Skeletal muscle cell (primary cell): ENCODE results near the gene METTL25B.

ENCODE experiments used
- DNase-seq: peaks from one replicate; pipeline ENCODE4 v3.0.0-alpha.2; 2010; ENCODE audit warnings: low read depth
- H3K4me3 ChIP-seq: 2 replicates; pipeline ENCODE4 v1.5.1; 2011; ENCODE audit warnings: low read depth, mild to moderate bottlenecking, control low read depth, low read length, moderate library complexity

METTL25B gene

GRCh38 chr1:156698995-156699394, 29.3 kb upstream of the METTL25B start:
- H3K4me3 ChIP-seq, result no peak overlapping the region
- DNase-seq, result no peak

- no peak for DNase-seq
- no peak overlapping the region for H3K4me3 ChIP-seq
Measured at GRCh38 chr1:156700736-156701531, 27.3 kb upstream of the METTL25B start.

GRCh38 chr1:156703336-156703735, 24.9 kb upstream of the METTL25B start:
- peak overlapping the region; percentile 52 for H3K4me3 ChIP-seq

GRCh38 chr1:156703741-156704140, 24.5 kb upstream of the METTL25B start:
- DNase-seq, result no peak
- H3K4me3 ChIP-seq, result peak overlapping the region; percentile 52

More at GRCh38 chr1:156703336-156703735, 24.9 kb upstream of the METTL25B start:
- no peak for DNase-seq

GRCh38 chr1:156704166-156704711, 24.0 kb upstream of the METTL25B start:
- H3K4me3 ChIP-seq, result peak overlapping the region; percentile 52
- no peak for DNase-seq

- peak overlapping the region; percentile 52 for H3K4me3 ChIP-seq
- DNase-seq, result no peak
Measured at GRCh38 chr1:156704930-156705320, 23.3 kb upstream of the METTL25B start.

GRCh38 chr1:156705321-156705917, 22.9 kb upstream of the METTL25B start, which contains the start of gene CRABP2:
Gene CRABP2, minus strand, starts transcription at chr1:156705583. Its CDS starts 137 bp downstream, at chr1:156705446.
- no peak for DNase-seq
- H3K4me3 ChIP-seq, result peak within 1 kb of the TSS; percentile 52

- peak overlapping the region; percentile 52 for H3K4me3 ChIP-seq
- no peak for DNase-seq
Measured at GRCh38 chr1:156705918-156706656, 22.2 kb upstream of the METTL25B start.

- H3K4me3 ChIP-seq, result peak overlapping the region; percentile 52
Measured at GRCh38 chr1:156706657-156707416, 21.4 kb upstream of the METTL25B start.

GRCh38 chr1:156707417-156708217, 20.7 kb upstream of the METTL25B start:
- no peak overlapping the region for H3K4me3 ChIP-seq
- no peak for DNase-seq

More at GRCh38 chr1:156706657-156707416, 21.4 kb upstream of the METTL25B start:
- no peak for DNase-seq

- H3K4me3 ChIP-seq, result no peak overlapping the region
Measured at GRCh38 chr1:156708218-156708661, 20.0 kb upstream of the METTL25B start.

GRCh38 chr1:156709031-156709430, 19.2 kb upstream of the METTL25B start:
- no peak for DNase-seq

More at GRCh38 chr1:156708218-156708661, 20.0 kb upstream of the METTL25B start:
- no peak for DNase-seq

GRCh38 chr1:156709757-156710489, 18.3 kb upstream of the METTL25B start:
- no peak overlapping the region for H3K4me3 ChIP-seq

More at GRCh38 chr1:156709031-156709430, 19.2 kb upstream of the METTL25B start:
- no peak overlapping the region for H3K4me3 ChIP-seq

GRCh38 chr1:156711011-156711817, 17.1 kb upstream of the METTL25B start:
- no peak for DNase-seq
- no peak overlapping the region for H3K4me3 ChIP-seq

More at GRCh38 chr1:156709757-156710489, 18.3 kb upstream of the METTL25B start:
- DNase-seq, result no peak

- H3K4me3 ChIP-seq, result no peak overlapping the region
- DNase-seq, result no peak
Measured at GRCh38 chr1:156712626-156713025, 15.6 kb upstream of the METTL25B start.

GRCh38 chr1:156714830-156715229, 13.4 kb upstream of the METTL25B start:
- no peak for DNase-seq
- H3K4me3 ChIP-seq, result no peak overlapping the region

- H3K4me3 ChIP-seq, result no peak overlapping the region
- no peak for DNase-seq
Measured at GRCh38 chr1:156717351-156717750, 10.9 kb upstream of the METTL25B start.
